Ovary (tissue), 9 donors: ENCODE data around the gene ZNF423. TPM values are rescaled to one million over a fixed set of nuclear protein-coding genes. Genes with fewer than 3 reads are reported as not detected.
"Not testable (repeated sequence)": the region's sequence is repeated elsewhere in the genome, so short reads cannot be mapped to it uniquely, and the experiment has no call there.

Experiments used
- DNase-seq, 5 donors: peaks; one replicate each; pipeline ENCODE4 v3.0.0-alpha.2; 2019 to 2020
- H3K27ac ChIP-seq, 2 donors: fragments of 200-600 bp; one replicate each; pipeline versions ENCODE4 v1.5.1 to v1.8.0; 2019 to 2022
- H3K27me3 ChIP-seq: fragments of 200-600 bp; one replicate; pipeline ENCODE4 v1.8.0; 2022
- H3K36me3 ChIP-seq: fragments of 200-600 bp; sonication (generic); one replicate; pipeline ENCODE4 v1.5.1; 2019
- H3K4me1 ChIP-seq: one replicate; pipeline ENCODE4 v1.8.1; 2013; ENCODE audit warnings: mild to moderate bottlenecking, moderate library complexity; ENCODE audit not compliant: insufficient read depth
- H3K4me3 ChIP-seq: fragments of 200-600 bp; sonication (generic); one replicate; pipeline ENCODE4 v1.5.1; 2017
- H3K9me3 ChIP-seq, 2 donors: fragments of 200-600 bp in 1 of 2; sonication (generic) in 1 of 2; one replicate each; pipeline versions ENCODE4 v1.5.1 to v1.8.1; 2013 to 2019; ENCODE audit warnings: mild to moderate bottlenecking in 1 of 2, moderate library complexity in 1 of 2
- EP300 ChIP-seq: sonication (generic); formaldehyde crosslinking; IDR thresholded peaks from one replicate; pipeline ENCODE4 v1.6.1; 2017; ENCODE audit warnings: antibody characterized with exemption
- POLR2A ChIP-seq: fragments of 450-650 bp; IDR thresholded peaks from one replicate; pipeline ENCODE4 v1.6.1; 2017; ENCODE audit warnings: antibody characterized with exemption, mild to moderate bottlenecking, moderate library complexity
- WGBS, 3 donors: extraction: QIAGEN DNeasy Blood & Tissue Kit in 1 of 3; methylation state at CpG; one replicate each; pipeline versions ENCODE4 v1.1.5 to v1.1.7; 2013 to 2017; 5-methylcytosine and 5-hydroxymethylcytosine counted together
- intact Hi-C, 4 donors: fragments of 100-400 bp; cut with DNase I; formaldehyde crosslinking; loops; one replicate each; pipeline versions ENCODE4 v1.11.0 to v1.15.1; 2022 to 2023
- polyA plus RNA-seq, 2 donors: library from polyadenylated mRNA; stranded (reverse); fragments of 200-250 nt in 1 of 2; fragments of 350-450 nt in 1 of 2; fragmentation: Illumina TruSeq in 1 of 2; extraction: RNeasy Lipid Tissue Mini Kit (QIAGEN cat#74804) in 1 of 2; gene quantifications; one replicate each; pipeline ENCODE4 v1.2.3, GENCODE V29; 2013 to 2014
- total RNA-seq, 7 donors: library from RNA; depleted of rRNA in 2 of 7; stranded (reverse); fragments of >200 nt in 2 of 7; fragmentation: NEBNext Ultra II Directional in 3 of 7; extraction: Animal tissue kit (Norgen Biotek cat#: 25700) in 3 of 7; gene quantifications; one replicate each; pipeline versions ENCODE4 v1.1.0 to v1.2.4, GENCODE V29; 2016 to 2023
- TF ChIP-seq, protein P1 (sequence below), 3 donors: fragments of 450-650 bp in 2 of 3; fragments of 200-600 bp in 1 of 3; IDR thresholded peaks; one replicate each; pipeline versions ENCODE4 v1.5.1 to v1.8.0; 2016 to 2022; ENCODE audit warnings: antibody characterized with exemption in 3 of 3, mild to moderate bottlenecking in 1 of 3
- donor health status: DM: no; HTN: no; CAD: no; lungs with moderate emphysema.
- donor health status: DM: no; HTN: no; CAD: no.
- donor health status: Bipolar disorder and iron deficiency.
- donor health status: DM: yes; HTN: yes; CAD: no.
- donor health status: DM: no; HTN: no; CAD: no.
- donor health status: DM: yes; HTN: yes; CAD: no.

Gene ZNF423
- total and polyA plus RNA-seq, 9 donors: 3.3 to 40.3 (median 12.4) TPM

GRCh38 chr16:49684696-49685095, 171.2 kb downstream of the ZNF423 start:
- Histone ChIP-seq H3K4me3 (no peak overlapping the region), H3K27ac (no peak overlapping the region), H3K4me1 (no peaks in the 10 kb centered on the region), H3K27me3 (no peaks in the 10 kb centered on the region), H3K9me3 (no peaks in the 10 kb centered on the region), H3K36me3 (no peaks in the 10 kb centered on the region)
- intact Hi-C loops: no loop called here
- WGBS, 3 donors: 86 to 95% (median 88%) methylated on average over 10 of the region's 10 CpGs
- DNase-seq: no peak
- TF ChIP-seq EP300 (no peak), POLR2A (no peak)
- TF ChIP-seq, protein P1, sequence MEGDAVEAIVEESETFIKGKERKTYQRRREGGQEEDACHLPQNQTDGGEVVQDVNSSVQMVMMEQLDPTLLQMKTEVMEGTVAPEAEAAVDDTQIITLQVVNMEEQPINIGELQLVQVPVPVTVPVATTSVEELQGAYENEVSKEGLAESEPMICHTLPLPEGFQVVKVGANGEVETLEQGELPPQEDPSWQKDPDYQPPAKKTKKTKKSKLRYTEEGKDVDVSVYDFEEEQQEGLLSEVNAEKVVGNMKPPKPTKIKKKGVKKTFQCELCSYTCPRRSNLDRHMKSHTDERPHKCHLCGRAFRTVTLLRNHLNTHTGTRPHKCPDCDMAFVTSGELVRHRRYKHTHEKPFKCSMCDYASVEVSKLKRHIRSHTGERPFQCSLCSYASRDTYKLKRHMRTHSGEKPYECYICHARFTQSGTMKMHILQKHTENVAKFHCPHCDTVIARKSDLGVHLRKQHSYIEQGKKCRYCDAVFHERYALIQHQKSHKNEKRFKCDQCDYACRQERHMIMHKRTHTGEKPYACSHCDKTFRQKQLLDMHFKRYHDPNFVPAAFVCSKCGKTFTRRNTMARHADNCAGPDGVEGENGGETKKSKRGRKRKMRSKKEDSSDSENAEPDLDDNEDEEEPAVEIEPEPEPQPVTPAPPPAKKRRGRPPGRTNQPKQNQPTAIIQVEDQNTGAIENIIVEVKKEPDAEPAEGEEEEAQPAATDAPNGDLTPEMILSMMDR (IDR thresholded peaks at IDR 0.05): no peak

GRCh38 chr16:49682577-49683165, 173.2 kb downstream of the ZNF423 start:
- H3K4me1 ChIP-seq: no peaks in the 10 kb centered on the region
- 94 to 95% (median 94%) methylated on average over 16 of the region's 16 CpGs for WGBS, 3 donors
- TF ChIP-seq, protein P1 (IDR thresholded peaks at IDR 0.05): no peak
- TF ChIP-seq POLR2A (no peak), EP300 (no peak)
- intact Hi-C loops: no loop called here
- no peaks in the 10 kb centered on the region for H3K9me3 ChIP-seq
- H3K27ac ChIP-seq: no peak overlapping the region
- no peaks in the 10 kb centered on the region for H3K27me3 ChIP-seq
- H3K4me3 ChIP-seq: no peak overlapping the region
- no peaks in the 10 kb centered on the region for H3K36me3 ChIP-seq
- no peak for DNase-seq

DNA sequence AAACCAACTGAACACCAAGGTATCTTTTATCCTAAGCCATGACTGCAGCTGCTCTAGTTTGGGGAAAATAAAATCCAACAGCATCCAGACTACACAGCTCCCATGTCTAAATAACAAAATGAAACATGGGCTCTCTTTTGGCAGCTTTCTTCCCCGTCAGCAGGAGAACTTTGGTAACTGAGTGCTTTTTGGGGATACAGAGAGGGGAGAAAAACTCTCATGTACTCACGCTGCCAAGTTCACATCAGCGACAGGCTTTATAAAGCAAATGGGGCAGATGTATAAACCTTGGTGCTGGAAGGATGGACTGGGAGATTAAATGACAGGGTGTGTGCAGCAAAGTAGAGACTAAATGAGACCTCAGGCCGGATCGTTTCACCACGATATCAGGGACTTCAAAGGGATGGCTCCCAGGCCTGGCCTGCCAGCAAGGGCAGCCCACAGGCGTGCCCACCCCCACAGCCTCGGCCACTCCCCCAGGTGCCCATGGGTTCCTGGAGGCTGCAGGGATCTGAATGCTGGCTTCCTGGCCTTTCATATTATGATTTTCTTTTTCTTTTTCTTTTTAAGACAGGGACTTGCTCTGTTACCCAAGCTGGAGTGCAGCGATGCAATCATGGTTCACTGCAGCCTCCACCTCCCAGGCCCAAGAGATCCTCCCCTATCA, 174.6 kb downstream of the ZNF423 start:
- H3K4me1 ChIP-seq: no peaks in the 10 kb centered on the region
- no peaks in the 10 kb centered on the region for H3K9me3 ChIP-seq
- no peak overlapping the region for H3K4me3 ChIP-seq
- no peaks in the 10 kb centered on the region for H3K27me3 ChIP-seq
- H3K36me3 ChIP-seq: no peaks in the 10 kb centered on the region
- intact Hi-C loops: no loop called here
- no peak overlapping the region for H3K27ac ChIP-seq
- no peak for TF ChIP-seq EP300
- no peak for TF ChIP-seq POLR2A
- TF ChIP-seq, protein P1 (IDR thresholded peaks at IDR 0.05): no peak
- no peak for DNase-seq
- 79 to 84% (median 82%) methylated on average over 9 of the region's 9 CpGs for WGBS, 3 donors

- Histone ChIP-seq H3K36me3 (no peaks in the 10 kb centered on the region), H3K27me3 (no peaks in the 10 kb centered on the region), H3K4me1 (no peaks in the 10 kb centered on the region), H3K27ac (no peak overlapping the region), H3K9me3 (no peaks in the 10 kb centered on the region), H3K4me3 (no peak overlapping the region)
- intact Hi-C loops: no loop called here
- no peak for DNase-seq
- 90 to 99% (median 96%) methylated on average over 7 of the region's 7 CpGs for WGBS, 3 donors
- no peak for TF ChIP-seq POLR2A
- no peak for TF ChIP-seq EP300
- TF ChIP-seq, protein P1 (IDR thresholded peaks at IDR 0.05): no peak
Measured at GRCh38 chr16:49679095-49679494, 176.8 kb downstream of the ZNF423 start.

DNA sequence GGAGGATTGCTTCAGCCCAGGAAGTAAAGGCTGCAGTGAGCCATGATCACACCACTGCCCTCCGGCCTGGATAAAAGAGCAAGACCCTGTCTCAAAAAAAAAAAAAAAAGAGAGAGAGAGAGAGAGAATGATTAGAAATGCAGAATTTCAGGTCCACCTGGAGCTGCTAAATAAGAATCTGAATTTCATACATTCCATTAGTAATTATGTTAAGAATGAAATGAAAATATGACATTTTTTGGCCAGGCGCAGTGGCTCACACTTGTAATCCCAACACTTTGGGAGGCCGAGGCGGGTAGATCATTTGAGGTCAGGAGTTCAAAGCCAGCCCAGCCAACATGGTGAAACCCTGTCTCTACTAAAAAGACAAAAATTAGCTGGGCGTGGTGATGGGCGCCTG, 178.3 kb downstream of the ZNF423 start:
- H3K4me3 ChIP-seq, H3K27me3 ChIP-seq, H3K36me3 ChIP-seq, H3K4me1 ChIP-seq, H3K27ac ChIP-seq, DNase-seq, H3K9me3 ChIP-seq, intact Hi-C loops: not testable (repeated sequence)
- WGBS, 3 donors: 76 to 87% (median 86%) methylated on average over 6 of the region's 6 CpGs
